Measurements from ENCODE around the gene DESI1.

DNA sequence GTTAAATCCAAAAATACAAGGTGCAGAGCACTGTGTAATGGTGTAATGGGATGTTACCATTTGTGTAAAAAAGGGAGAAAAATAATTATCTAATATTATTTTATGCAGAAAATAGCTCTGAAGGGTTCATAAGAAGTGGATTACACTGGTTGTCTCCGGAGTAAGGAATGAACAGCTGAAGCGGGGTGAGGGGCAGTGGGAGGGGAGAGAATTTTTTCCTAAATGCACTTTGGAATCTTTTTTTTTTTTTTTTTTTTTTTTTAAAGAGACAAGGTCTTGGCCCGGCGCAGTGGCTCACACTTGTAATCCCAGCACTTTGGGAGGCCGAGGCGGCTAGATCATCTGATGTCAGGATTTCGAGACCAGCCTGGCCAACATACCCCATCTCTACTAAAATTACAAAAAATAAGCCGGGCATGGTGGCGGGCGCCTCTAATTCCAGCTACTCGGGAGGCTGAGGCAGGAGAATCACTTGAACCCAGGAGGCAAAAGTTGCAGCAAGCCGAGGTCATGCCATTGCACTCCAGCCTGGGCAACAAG lies 69.8 kb downstream of the DESI1 start:
- TF ChIP-seq, protein P1, sequence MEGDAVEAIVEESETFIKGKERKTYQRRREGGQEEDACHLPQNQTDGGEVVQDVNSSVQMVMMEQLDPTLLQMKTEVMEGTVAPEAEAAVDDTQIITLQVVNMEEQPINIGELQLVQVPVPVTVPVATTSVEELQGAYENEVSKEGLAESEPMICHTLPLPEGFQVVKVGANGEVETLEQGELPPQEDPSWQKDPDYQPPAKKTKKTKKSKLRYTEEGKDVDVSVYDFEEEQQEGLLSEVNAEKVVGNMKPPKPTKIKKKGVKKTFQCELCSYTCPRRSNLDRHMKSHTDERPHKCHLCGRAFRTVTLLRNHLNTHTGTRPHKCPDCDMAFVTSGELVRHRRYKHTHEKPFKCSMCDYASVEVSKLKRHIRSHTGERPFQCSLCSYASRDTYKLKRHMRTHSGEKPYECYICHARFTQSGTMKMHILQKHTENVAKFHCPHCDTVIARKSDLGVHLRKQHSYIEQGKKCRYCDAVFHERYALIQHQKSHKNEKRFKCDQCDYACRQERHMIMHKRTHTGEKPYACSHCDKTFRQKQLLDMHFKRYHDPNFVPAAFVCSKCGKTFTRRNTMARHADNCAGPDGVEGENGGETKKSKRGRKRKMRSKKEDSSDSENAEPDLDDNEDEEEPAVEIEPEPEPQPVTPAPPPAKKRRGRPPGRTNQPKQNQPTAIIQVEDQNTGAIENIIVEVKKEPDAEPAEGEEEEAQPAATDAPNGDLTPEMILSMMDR (IDR thresholded peaks at IDR 0.05) = no peak
- TF ChIP-seq POLR2A (IDR thresholded peaks at IDR 0.05) = no peak

Data from uterus (tissue), 2 donors.